GM23248 (cell line): Measurements from ENCODE around the gene MBTPS1.

Experiments used
- EZH2 ChIP-seq: fragments of 200-600 bp; sonication (generic); IDR thresholded peaks from 2 replicates; pipeline ENCODE4 v1.6.1; 2018; ENCODE audit warnings: antibody characterized with exemption, mild to moderate bottlenecking; ENCODE audit not compliant: insufficient read depth, poor library complexity, severe bottlenecking
- EZH2phosphoT487 ChIP-seq: fragments of 200-600 bp; sonication (generic); IDR thresholded peaks from 2 replicates; pipeline ENCODE4 v1.6.1; 2018; ENCODE audit warnings: antibody characterized with exemption, moderate library complexity, mild to moderate bottlenecking, low read depth; ENCODE audit not compliant: insufficient read depth

GRCh38 chr16:84161037-84161436 lies 44.3 kb upstream of the MBTPS1 start:
- TF ChIP-seq EZH2phosphoT487 (no peak), EZH2 (no peak)
